ENCODE results near the gene MSI2. TPM values are rescaled to one million over a fixed set of nuclear protein-coding genes. Genes with fewer than 3 reads are reported as not detected.

The MSI2 gene
- total RNA-seq, 1 donor: 12.6 TPM

DNA sequence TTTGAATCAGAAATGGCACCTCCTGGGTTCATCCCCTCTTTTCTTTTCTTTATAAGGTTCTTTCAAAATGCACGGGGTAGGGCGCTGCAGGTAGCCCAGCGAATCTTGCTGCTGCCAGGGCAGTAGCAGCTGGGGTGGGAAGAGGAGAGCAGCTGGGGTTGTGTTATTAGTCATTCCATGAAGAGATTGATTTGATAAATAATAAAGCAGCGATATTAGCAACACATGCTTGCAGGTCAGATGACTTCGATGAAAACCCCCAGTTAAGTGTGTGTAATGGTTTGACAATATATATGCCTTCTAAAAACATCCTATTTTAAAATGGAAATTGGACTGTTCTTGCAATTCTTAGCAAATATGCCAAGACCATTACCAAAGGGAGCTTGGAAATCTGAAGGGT is 288.1 kb downstream of the MSI2 start:
- no peak for DNase-seq (ENCODE audit: low read depth)
- H3K4me3 ChIP-seq (ENCODE audit: low read depth, low read length): no peak overlapping the region
- TF ChIP-seq CTCF (IDR thresholded peaks at IDR 0.05; ENCODE audit: insufficient read depth, low read length): no peak

- DNase-seq (ENCODE audit: low read depth): no peak
- TF ChIP-seq CTCF (IDR thresholded peaks at IDR 0.05; ENCODE audit: insufficient read depth, low read length): no peak
- no peak overlapping the region for H3K4me3 ChIP-seq (ENCODE audit: low read depth, low read length)
Observed at GRCh38 chr17:57544834-57545463, 288.6 kb downstream of the MSI2 start.

GRCh38 chr17:57545731-57546342 is 289.5 kb downstream of the MSI2 start:
- DNase-seq (ENCODE audit: low read depth): no peak
- no peak for TF ChIP-seq CTCF (IDR thresholded peaks at IDR 0.05; ENCODE audit: insufficient read depth, low read length)
- H3K4me3 ChIP-seq (ENCODE audit: low read depth, low read length): no peak overlapping the region

GRCh38 chr17:57548421-57549410 is 292.4 kb downstream of the MSI2 start:
- no peak for TF ChIP-seq CTCF (IDR thresholded peaks at IDR 0.05; ENCODE audit: insufficient read depth, low read length)
- no peak overlapping the region for H3K4me3 ChIP-seq (ENCODE audit: low read depth, low read length)
- DNase-seq (ENCODE audit: low read depth): peak; percentile 31

DNA sequence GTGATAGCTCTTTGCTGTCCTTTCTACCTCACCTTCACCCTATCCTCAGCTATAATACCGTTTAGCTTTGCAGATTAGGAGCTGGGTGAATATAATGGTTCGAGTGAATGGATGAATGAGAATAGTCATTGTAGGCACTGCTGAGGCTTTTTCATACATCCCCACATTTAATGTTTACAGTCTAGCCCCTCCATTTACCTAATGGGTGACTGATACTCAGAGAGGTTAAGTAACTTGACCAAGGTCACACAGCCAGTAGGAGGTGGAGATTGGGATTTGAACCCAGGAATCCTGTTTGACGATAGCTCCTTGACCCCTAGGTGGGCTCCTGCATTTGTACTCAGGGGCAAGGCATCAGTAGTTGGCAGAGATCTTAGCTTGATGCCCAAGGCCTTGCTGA is 293.1 kb downstream of the MSI2 start:
- no peak overlapping the region for H3K4me3 ChIP-seq (ENCODE audit: low read depth, low read length)
- DNase-seq (ENCODE audit: low read depth): no peak
- TF ChIP-seq CTCF (IDR thresholded peaks at IDR 0.05; ENCODE audit: insufficient read depth, low read length): no peak

GRCh38 chr17:57550016-57550415 is 293.7 kb downstream of the MSI2 start:
- no peak for DNase-seq (ENCODE audit: low read depth)
- no peak overlapping the region for H3K4me3 ChIP-seq (ENCODE audit: low read depth, low read length)
- no peak for TF ChIP-seq CTCF (IDR thresholded peaks at IDR 0.05; ENCODE audit: insufficient read depth, low read length)

Measured in fibroblast of the aortic adventitia (primary cell).